ENCODE data around the gene SLX4IP.
A peak's percentile ranks its signal among the peaks of the same experiment; 100 is the strongest.

DNA sequence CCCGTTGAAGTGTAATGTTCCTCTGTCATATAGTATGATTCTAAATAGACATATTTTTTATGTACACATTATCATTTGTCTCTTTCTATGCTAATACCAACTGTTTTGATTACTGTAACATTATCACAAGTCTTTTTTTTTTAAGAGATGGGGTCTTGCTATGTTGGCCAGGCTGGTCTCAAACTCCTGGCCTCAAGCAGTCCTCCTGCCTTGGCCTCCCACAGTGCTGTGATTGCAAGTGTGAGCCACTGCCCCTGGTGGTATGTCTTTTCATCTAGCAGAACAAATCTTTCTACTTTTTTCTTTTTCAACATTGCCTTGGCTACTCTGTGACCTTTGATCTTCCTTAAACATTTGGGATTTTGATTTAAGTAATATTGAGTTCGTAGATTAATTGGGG lies 57.7 kb downstream of the SLX4IP start:
- TF ChIP-seq, protein P1, sequence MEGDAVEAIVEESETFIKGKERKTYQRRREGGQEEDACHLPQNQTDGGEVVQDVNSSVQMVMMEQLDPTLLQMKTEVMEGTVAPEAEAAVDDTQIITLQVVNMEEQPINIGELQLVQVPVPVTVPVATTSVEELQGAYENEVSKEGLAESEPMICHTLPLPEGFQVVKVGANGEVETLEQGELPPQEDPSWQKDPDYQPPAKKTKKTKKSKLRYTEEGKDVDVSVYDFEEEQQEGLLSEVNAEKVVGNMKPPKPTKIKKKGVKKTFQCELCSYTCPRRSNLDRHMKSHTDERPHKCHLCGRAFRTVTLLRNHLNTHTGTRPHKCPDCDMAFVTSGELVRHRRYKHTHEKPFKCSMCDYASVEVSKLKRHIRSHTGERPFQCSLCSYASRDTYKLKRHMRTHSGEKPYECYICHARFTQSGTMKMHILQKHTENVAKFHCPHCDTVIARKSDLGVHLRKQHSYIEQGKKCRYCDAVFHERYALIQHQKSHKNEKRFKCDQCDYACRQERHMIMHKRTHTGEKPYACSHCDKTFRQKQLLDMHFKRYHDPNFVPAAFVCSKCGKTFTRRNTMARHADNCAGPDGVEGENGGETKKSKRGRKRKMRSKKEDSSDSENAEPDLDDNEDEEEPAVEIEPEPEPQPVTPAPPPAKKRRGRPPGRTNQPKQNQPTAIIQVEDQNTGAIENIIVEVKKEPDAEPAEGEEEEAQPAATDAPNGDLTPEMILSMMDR (conservative IDR thresholded peaks at IDR 0.05; ENCODE audit: low read depth, low read length) = peak; percentile 26; the same call in 1 of the 2 replicates
- no peak for TF ChIP-seq EZH2phosphoT487 (IDR thresholded peaks at IDR 0.05; ENCODE audit: borderline replicate concordance, low read length)

Measured in PC-3 (cell line).